Measurements from ENCODE around the gene TNFAIP8L2.

The TNFAIP8L2 gene

GRCh38 chr1:151165738-151166504 lies 9.5 kb downstream of the TNFAIP8L2 start, which contains the start of the genes LYSMD1 and SCNM1:
Gene LYSMD1, minus strand, starts transcription at chr1:151165902. Its CDS starts 644 bp downstream, at chr1:151165258.
Gene SCNM1, plus strand, starts transcription at chr1:151166144. Its CDS starts 9 bp downstream, at chr1:151166153.
- in situ Hi-C loops (cut with MboI; ENCODE audit: low sequenced_read_pairs, unreplicated experiment) = no loop called here
- peak; percentile 92 for DNase-seq (ENCODE audit: low spot score)
- TF ChIP-seq, protein P1, sequence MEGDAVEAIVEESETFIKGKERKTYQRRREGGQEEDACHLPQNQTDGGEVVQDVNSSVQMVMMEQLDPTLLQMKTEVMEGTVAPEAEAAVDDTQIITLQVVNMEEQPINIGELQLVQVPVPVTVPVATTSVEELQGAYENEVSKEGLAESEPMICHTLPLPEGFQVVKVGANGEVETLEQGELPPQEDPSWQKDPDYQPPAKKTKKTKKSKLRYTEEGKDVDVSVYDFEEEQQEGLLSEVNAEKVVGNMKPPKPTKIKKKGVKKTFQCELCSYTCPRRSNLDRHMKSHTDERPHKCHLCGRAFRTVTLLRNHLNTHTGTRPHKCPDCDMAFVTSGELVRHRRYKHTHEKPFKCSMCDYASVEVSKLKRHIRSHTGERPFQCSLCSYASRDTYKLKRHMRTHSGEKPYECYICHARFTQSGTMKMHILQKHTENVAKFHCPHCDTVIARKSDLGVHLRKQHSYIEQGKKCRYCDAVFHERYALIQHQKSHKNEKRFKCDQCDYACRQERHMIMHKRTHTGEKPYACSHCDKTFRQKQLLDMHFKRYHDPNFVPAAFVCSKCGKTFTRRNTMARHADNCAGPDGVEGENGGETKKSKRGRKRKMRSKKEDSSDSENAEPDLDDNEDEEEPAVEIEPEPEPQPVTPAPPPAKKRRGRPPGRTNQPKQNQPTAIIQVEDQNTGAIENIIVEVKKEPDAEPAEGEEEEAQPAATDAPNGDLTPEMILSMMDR (IDR thresholded peaks at IDR 0.05; ENCODE audit: borderline replicate concordance, control extremely low read depth, extremely low read depth, insufficient read depth, missing control alignments) = no peak

GRCh38 chr1:151166505-151166956 lies 10.1 kb downstream of the TNFAIP8L2 start:
- TF ChIP-seq, protein P1 (IDR thresholded peaks at IDR 0.05; ENCODE audit: borderline replicate concordance, control extremely low read depth, extremely low read depth, insufficient read depth, missing control alignments) = no peak
- no peak for DNase-seq (ENCODE audit: low spot score)
- in situ Hi-C loops (cut with MboI; ENCODE audit: low sequenced_read_pairs, unreplicated experiment) = no loop called here

- TF ChIP-seq, protein P1 (IDR thresholded peaks at IDR 0.05; ENCODE audit: borderline replicate concordance, control extremely low read depth, extremely low read depth, insufficient read depth, missing control alignments) = no peak
- in situ Hi-C loops (cut with MboI; ENCODE audit: low sequenced_read_pairs, unreplicated experiment) = no loop called here
These were observed 10.7 kb downstream of the TNFAIP8L2 start for GRCh38 chr1:151167116-151167515.

DNA sequence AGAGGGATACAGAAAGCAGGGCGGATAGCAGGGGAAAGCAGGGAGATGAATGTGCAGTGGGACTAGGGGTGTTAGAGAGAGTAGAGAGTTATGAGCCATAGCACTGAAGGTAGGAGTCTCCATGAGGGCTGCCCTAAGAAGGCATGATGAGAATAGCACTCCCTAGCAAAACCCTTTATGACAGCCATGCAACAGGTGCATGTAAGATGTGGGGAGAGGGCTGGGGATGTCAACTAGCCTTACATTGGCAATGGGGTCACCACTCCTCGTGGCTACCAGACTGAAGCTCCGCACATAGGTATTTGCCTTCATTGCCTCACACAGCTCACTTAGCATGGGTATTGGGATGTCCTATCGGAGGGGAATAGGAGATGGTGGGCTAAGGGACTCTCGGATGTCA lies 14.7 kb downstream of the TNFAIP8L2 start:
- no peak for DNase-seq (ENCODE audit: low spot score)
- TF ChIP-seq, protein P1 (IDR thresholded peaks at IDR 0.05; ENCODE audit: borderline replicate concordance, control extremely low read depth, extremely low read depth, insufficient read depth, missing control alignments) = no peak
- in situ Hi-C loops (cut with MboI; ENCODE audit: low sequenced_read_pairs, unreplicated experiment) = no loop called here

More at GRCh38 chr1:151167116-151167515, 10.7 kb downstream of the TNFAIP8L2 start:
- no peak for DNase-seq (ENCODE audit: low spot score)

DNA sequence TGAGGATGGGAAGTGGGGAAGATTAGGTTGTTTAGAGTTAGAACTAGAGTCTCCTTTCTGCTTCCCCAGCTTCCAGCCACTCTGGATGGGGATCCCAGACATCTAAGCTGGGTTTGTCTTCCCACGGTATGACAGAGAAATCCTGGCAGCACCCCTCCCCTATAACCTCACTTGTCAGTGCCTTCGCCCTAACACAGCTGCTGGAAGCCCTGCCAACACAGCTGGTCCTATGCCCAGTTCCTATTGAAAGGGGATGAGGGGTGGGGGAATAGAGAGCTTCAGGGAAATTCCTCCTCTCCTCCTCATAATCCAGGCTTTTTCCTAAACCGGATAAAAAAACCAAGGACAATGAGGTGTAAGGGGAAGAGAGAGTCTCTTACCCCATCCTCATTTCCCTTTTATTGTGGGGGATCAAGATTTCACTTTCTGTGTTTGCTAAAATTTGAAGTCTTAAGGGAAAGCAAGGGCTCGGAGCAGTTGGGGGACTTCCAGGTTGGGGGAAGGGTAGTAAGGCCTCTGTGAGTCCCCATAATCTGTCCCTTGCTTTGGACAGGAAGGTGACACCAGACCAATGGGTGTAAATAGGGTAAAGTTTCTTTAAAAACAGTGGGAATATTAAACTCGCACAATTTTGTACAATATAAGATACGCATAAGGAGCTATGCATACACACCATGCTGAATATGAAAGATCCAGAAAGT lies 18.7 kb downstream of the TNFAIP8L2 start:
- DNase-seq (ENCODE audit: low spot score) = no peak
- in situ Hi-C loops (cut with MboI; ENCODE audit: low sequenced_read_pairs, unreplicated experiment) = no loop called here
- TF ChIP-seq, protein P1 (IDR thresholded peaks at IDR 0.05; ENCODE audit: borderline replicate concordance, control extremely low read depth, extremely low read depth, insufficient read depth, missing control alignments) = no peak

GRCh38 chr1:151175863-151176262 lies 19.4 kb downstream of the TNFAIP8L2 start, which contains the start of gene TMOD4:
Gene TMOD4, minus strand, starts transcription at chr1:151175981. Its CDS starts 1,106 bp downstream, at chr1:151174875.
- TF ChIP-seq, protein P1 (IDR thresholded peaks at IDR 0.05; ENCODE audit: borderline replicate concordance, control extremely low read depth, extremely low read depth, insufficient read depth, missing control alignments) = peak; percentile 22
- in situ Hi-C loops (cut with MboI; ENCODE audit: low sequenced_read_pairs, unreplicated experiment) = no loop called here
- DNase-seq (ENCODE audit: low spot score) = peak; percentile 53
